IMR-90 (cell line): ENCODE data around the gene TOP2A. TPM values are rescaled to one million over a fixed set of nuclear protein-coding genes. Genes with fewer than 3 reads are reported as not detected.

Experiments
- ATAC-seq: fragments of 200-7000 bp; cut with Tn5 transposase; 2 replicates; pipeline ENCODE4 v1.9.1; 2020; ENCODE audit warnings: low read depth, mild to moderate bottlenecking, moderate library complexity
- BruUV-seq: library from RNA; stranded (reverse); fragments of 400-500 nt; replicated peaks from 2 replicates; lab custom pipeline; 2021; lab: Mats Ljungman, UMichigan
- CTCF ChIA-PET: fragments of 300-600 bp; formaldehyde crosslinking; extraction: SDS; loops from one replicate; lab custom pipeline; 2021; ENCODE audit warnings: antibody characterized with exemption; lab: Yijun Ruan, JAX
- POLR2A ChIA-PET: fragments of 300-600 bp; sonication (Branson Sonifier 250); formaldehyde crosslinking; loops from one replicate; lab custom pipeline; 2022; ENCODE audit warnings: antibody characterized with exemption; ENCODE audit not compliant: unreplicated experiment; lab: Charles Lee
- DNase-seq: peaks from one replicate; pipeline ENCODE4 v3.0.0; 2013
- H2AFZ ChIP-seq: replicated peaks from 2 replicates; pipeline ENCODE3; 2013; ENCODE audit warnings: low read length, mild to moderate bottlenecking; ENCODE audit not compliant: poor library complexity
- H2AK5ac ChIP-seq: 2 replicates; pipeline ENCODE4 v1.6.1; 2013; ENCODE audit warnings: low read depth, low read length, inconsistent platforms
- H2AK9ac ChIP-seq: replicated peaks from 2 replicates; pipeline ENCODE3; 2013; ENCODE audit warnings: mild to moderate bottlenecking, low read depth, low read length, moderate library complexity; ENCODE audit not compliant: poor library complexity
- H2BK120ac ChIP-seq: 2 replicates; pipeline ENCODE4 v1.6.1; 2013; ENCODE audit warnings: low read depth, low read length, inconsistent platforms
- H2BK15ac ChIP-seq: 3 replicates; pipeline ENCODE4 v1.6.1; 2013; ENCODE audit warnings: low read depth, low read length, inconsistent platforms
- H2BK20ac ChIP-seq: 2 replicates; pipeline ENCODE4 v1.6.1; 2013; ENCODE audit warnings: low read depth, mild to moderate bottlenecking, inconsistent platforms, low read length, moderate library complexity
- H2BK5ac ChIP-seq: 2 replicates; pipeline ENCODE4 v1.6.1; 2013; ENCODE audit warnings: mild to moderate bottlenecking, low read depth, low read length, inconsistent platforms; ENCODE audit not compliant: poor library complexity, severe bottlenecking
- H3K14ac ChIP-seq: replicated peaks from 2 replicates; pipeline ENCODE4 v1.6.1; 2013; ENCODE audit warnings: low read depth, low read length, inconsistent platforms
- H3K18ac ChIP-seq: 2 replicates; pipeline ENCODE4 v1.6.1; 2013; ENCODE audit warnings: low read depth, low read length, control low read depth
- H3K23ac ChIP-seq: 2 replicates; pipeline ENCODE4 v1.6.1; 2013; ENCODE audit warnings: low read depth, low read length, inconsistent platforms
- H3K27ac ChIP-seq: 2 replicates; pipeline ENCODE4 v1.5.1; 2013; ENCODE audit warnings: mild to moderate bottlenecking, control low read depth, low read length; ENCODE audit not compliant: insufficient read depth
- H3K27me3 ChIP-seq: 2 replicates; pipeline ENCODE4 v1.6.1; 2013; ENCODE audit warnings: low read length; ENCODE audit not compliant: control insufficient read depth, insufficient read depth
- H3K36me3 ChIP-seq: 2 replicates; pipeline ENCODE4 v1.6.1; 2013; ENCODE audit warnings: low read length, mixed read lengths; ENCODE audit not compliant: control insufficient read depth, insufficient read depth
- H3K4ac ChIP-seq: 2 replicates; pipeline ENCODE4 v1.6.1; 2013; ENCODE audit warnings: low read depth, low read length, inconsistent platforms
- H3K4me1 ChIP-seq: 2 replicates; pipeline ENCODE4 v1.6.1; 2013; ENCODE audit warnings: low read length, mixed read lengths; ENCODE audit not compliant: control insufficient read depth, insufficient read depth
- H3K4me2 ChIP-seq: 2 replicates; pipeline ENCODE4 v1.6.1; 2013; ENCODE audit warnings: low read depth, mild to moderate bottlenecking, control low read depth, low read length, moderate library complexity
- H3K4me3 ChIP-seq: 2 replicates; pipeline ENCODE4 v1.5.1; 2013; ENCODE audit warnings: low read depth, mild to moderate bottlenecking, control low read depth, low read length, moderate library complexity; ENCODE audit not compliant: insufficient read depth
- H3K56ac ChIP-seq: 2 replicates; pipeline ENCODE4 v1.6.1; 2013; ENCODE audit warnings: low read length, inconsistent platforms; ENCODE audit not compliant: insufficient read depth; ENCODE audit errors: extremely low read depth
- H3K79me1 ChIP-seq, 2 experiments: 2 replicates each; pipeline ENCODE4 v1.6.1; 2013; ENCODE audit warnings: low read length in 2 of 2, inconsistent platforms in 1 of 2, low read depth in 1 of 2
- H3K9ac ChIP-seq: 2 replicates; pipeline ENCODE4 v1.6.1; 2013; ENCODE audit warnings: low read depth, low read length, control low read depth
- H3K9me1 ChIP-seq: 2 replicates; pipeline ENCODE4 v1.6.1; 2013; ENCODE audit warnings: low read length, inconsistent platforms; ENCODE audit not compliant: insufficient read depth
- H3K9me3 ChIP-seq: 2 replicates; pipeline ENCODE4 v1.6.1; 2013; ENCODE audit warnings: low read length; ENCODE audit not compliant: control insufficient read depth, insufficient read depth
- H4K20me1 ChIP-seq: 2 replicates; pipeline ENCODE4 v1.6.1; 2013; ENCODE audit warnings: low read length, inconsistent platforms; ENCODE audit not compliant: insufficient read depth
- H4K5ac ChIP-seq: 2 replicates; pipeline ENCODE4 v1.6.1; 2013; ENCODE audit warnings: mild to moderate bottlenecking, low read depth, low read length, control low read depth
- H4K8ac ChIP-seq, 2 experiments: 2 replicates each; pipeline ENCODE4 v1.6.1; 2013; ENCODE audit warnings: low read depth in 2 of 2, low read length in 2 of 2, control low read depth in 1 of 2, inconsistent platforms in 1 of 2
- H4K91ac ChIP-seq: 2 replicates; pipeline ENCODE4 v1.6.1; 2013; ENCODE audit warnings: low read depth, low read length, inconsistent platforms; ENCODE audit not compliant: insufficient read depth
- CHD1 ChIP-seq: IDR thresholded peaks from 2 replicates; pipeline ENCODE4 v1.6.1; 2012; ENCODE audit warnings: low read depth, low read length, improper control_type of control experiment
- FOS ChIP-seq: fragments of 150-350 bp; IDR thresholded peaks from 2 replicates; pipeline ENCODE4 v1.6.1; 2016; ENCODE audit warnings: low read depth, low read length
- MXI1 ChIP-seq: IDR thresholded peaks from 2 replicates; pipeline ENCODE4 v1.6.1; 2012; ENCODE audit warnings: low read depth, mild to moderate bottlenecking, low read length, moderate library complexity, borderline replicate concordance
- NFE2L2 ChIP-seq: fragments of 150-350 bp; IDR thresholded peaks from 2 replicates; pipeline ENCODE4 v1.6.1; 2016; ENCODE audit warnings: low read depth, mild to moderate bottlenecking, low read length
- POLR2A ChIP-seq: IDR thresholded peaks from 2 replicates; pipeline ENCODE4 v1.6.1; 2012; ENCODE audit warnings: mild to moderate bottlenecking, low read depth, low read length
- RCOR1 ChIP-seq: IDR thresholded peaks from 2 replicates; pipeline ENCODE4 v1.6.1; 2012; ENCODE audit warnings: mild to moderate bottlenecking, low read length, improper control_type of control experiment; ENCODE audit not compliant: insufficient replicate concordance
- USF2 ChIP-seq: fragments of 150-350 bp; IDR thresholded peaks from 2 replicates; pipeline ENCODE4 v1.6.1; 2017; ENCODE audit warnings: mild to moderate bottlenecking, antibody characterized with exemption, low read length, low read depth
- WGBS, 2 experiments: methylation state at CpG; one replicate each; pipeline versions ENCODE4 v1.1.5 to v1.1.7; 2013; ENCODE audit warnings: missing lambda C conversion rate in 2 of 2; ENCODE audit not compliant: insufficient read length in 1 of 2; ENCODE audit errors: extremely low coverage in 2 of 2; 5-methylcytosine and 5-hydroxymethylcytosine counted together
- dilution Hi-C: fragments of 300-500 bp; cut with HindIII; formaldehyde crosslinking; loops from one replicate; pipeline ENCODE4 v1.14.3; 2018; ENCODE audit warnings: low sequenced_read_pairs; ENCODE audit not compliant: unreplicated experiment
- in situ Hi-C: fragments of 300-500 bp; cut with MboI; formaldehyde crosslinking; loops from 3 replicates; pipeline ENCODE4 v1.14.3; 2019; ENCODE audit warnings: low sequenced_read_pairs, inconsistent platforms, mixed read lengths
- intact Hi-C: fragments of 100-400 bp; cut with micrococcal nuclease; formaldehyde crosslinking; loops from 2 replicates; pipeline ENCODE4 v1.10.0; 2022
- polyA plus RNA-seq, 3 experiments: library from polyadenylated mRNA; depleted of rRNA; stranded (reverse); fragments of >200 nt; gene quantifications; 2 replicates each; pipeline ENCODE4 v1.2.3, GENCODE V29; 2012; ENCODE audit warnings: low replicate concordance in 1 of 3
- total RNA-seq: library from RNA; depleted of rRNA; stranded (reverse); fragments of >200 nt; gene quantifications from 2 replicates; pipeline ENCODE4 v1.2.3, GENCODE V29; 2012

Gene TOP2A
- total and polyA plus RNA-seq, 2 of the 4 experiments (the other 2 are of a cell fraction) = 43.4 to 68.5 TPM

GRCh38 chr17:40463122-40463550 is 45.4 kb upstream of the TOP2A start:
- whole genome bisulfite sequencing, 2 experiments = 60% methylated on average over 1 of the region's 11 CpGs; no CpG with 5 or more reads in 1 of the 2 experiments
- H2BK120ac ChIP-seq = no peak overlapping the region
- no peak overlapping the region for H2BK20ac ChIP-seq
- no peak overlapping the region for H2AFZ ChIP-seq
- no peaks in the 10 kb centered on the region for H3K9me3 ChIP-seq
- H2BK5ac ChIP-seq = no peak overlapping the region
- H2AK9ac ChIP-seq = peak overlapping the region; percentile 88
- DNase-seq = no peak
- H3K9me1 ChIP-seq = peaks cover 21% of the 10 kb centered on the region
- H3K27ac ChIP-seq = no peak overlapping the region
- H3K79me1 ChIP-seq = peaks cover 0 to 11% of the 10 kb centered on the region in 2 experiments; a peak in 2 of 4 replicates
- no peak overlapping the region for H4K5ac ChIP-seq
- no peak overlapping the region for H3K4ac ChIP-seq
- no peak overlapping the region for H3K56ac ChIP-seq
- intact Hi-C loops (no loop called here), in situ Hi-C loops (no loop called here), dilution Hi-C loops (no loop called here)
- no peak overlapping the region for H4K8ac ChIP-seq
- BruUV-seq = no TSS peak
- H3K27me3 ChIP-seq = no peaks in the 10 kb centered on the region
- peaks cover 11% of the 10 kb centered on the region; the same call in 1 of the 2 replicates for H3K4me1 ChIP-seq
- no peak overlapping the region for H3K23ac ChIP-seq
- H3K9ac ChIP-seq = no peak overlapping the region
- no peak overlapping the region for H4K91ac ChIP-seq
- H3K14ac ChIP-seq = no peak overlapping the region
- H3K4me3 ChIP-seq = no peak overlapping the region
- POLR2A ChIA-PET = interaction anchor here (0.7 kb wide), 1 partner anchor 9 kb away, joined by 3 read pairs; no protein-coding TSS in a partner anchor
- no peak overlapping the region for H3K4me2 ChIP-seq
- peaks cover 18% of the 10 kb centered on the region for H4K20me1 ChIP-seq
- peaks cover 13% of the 10 kb centered on the region for H3K36me3 ChIP-seq
- no peak overlapping the region for H2BK15ac ChIP-seq
- peak; percentile 2 for ATAC-seq
- H2AK5ac ChIP-seq = no peak overlapping the region
- CTCF ChIA-PET = interaction anchor here (0.5 kb wide), 1 partner anchor 880 kb away, joined by 3 read pairs; no protein-coding TSS in a partner anchor
- TF ChIP-seq USF2 (0 out of 2 replicates have a peak, but pooled peaks have one; percentile 4), NFE2L2 (no peak), FOS (no peak), POLR2A (peak; percentile 48), MXI1 (no peak), CHD1 (no peak), RCOR1 (no peak)
- no peak overlapping the region for H3K18ac ChIP-seq
